Cardiac fibroblast (primary cell): ENCODE measurements around the gene RASSF8.

Experiments used
- DNase-seq, 2 donors: peaks; one replicate each; pipeline versions ENCODE4 v3.0.0 to v3.0.0-alpha.2; 2010; ENCODE audit warnings: low read depth in 2 of 2
- H3K4me3 ChIP-seq, 2 donors: replicated peaks in 1 of 2; 1 replicate in 1 of 2; 2 replicates in 1 of 2; pipeline ENCODE4 v1.5.1; 2011; ENCODE audit warnings: low read depth in 2 of 2, low read length in 2 of 2, mild to moderate bottlenecking in 2 of 2, moderate library complexity in 1 of 2
- CTCF ChIP-seq: IDR thresholded peaks from one replicate; pipeline ENCODE4 v1.5.1; 2011; ENCODE audit warnings: low read depth, mild to moderate bottlenecking, low read length, inconsistent platforms

RASSF8 gene

GRCh38 chr12:26120561-26121274, 162.2 kb downstream of the RASSF8 start:
- no peak for TF ChIP-seq CTCF
- no peak overlapping the region for H3K4me3 ChIP-seq
- DNase-seq, result no peak

- no peak for DNase-seq
- peak overlapping the region; percentile 35 to 63 for H3K4me3 ChIP-seq
- no peak for TF ChIP-seq CTCF
Measured at GRCh38 chr12:26121323-26122060, 163.0 kb downstream of the RASSF8 start.

GRCh38 chr12:26122061-26122680, 163.7 kb downstream of the RASSF8 start:
- H3K4me3 ChIP-seq, result peak overlapping the region; percentile 42 to 63
- DNase-seq, result peak; percentile 22 to 34
- TF ChIP-seq CTCF, result no peak

GRCh38 chr12:26122681-26123481, 164.4 kb downstream of the RASSF8 start:
- H3K4me3 ChIP-seq, result peak overlapping the region; percentile 42 to 63
- TF ChIP-seq CTCF, result peak; percentile 55
- DNase-seq, result peak; percentile 72 to 82

- no peak for DNase-seq
- no peak for TF ChIP-seq CTCF
- H3K4me3 ChIP-seq, result peak overlapping the region; percentile 42 to 63
Measured at GRCh38 chr12:26123482-26123980, 165.0 kb downstream of the RASSF8 start.
